A549 (cell line): ENCODE data around the gene KCNIP3. TPM values are rescaled to one million over a fixed set of nuclear protein-coding genes. Genes with fewer than 3 reads are reported as not detected.

ENCODE experiments used
- ATAC-seq, 2 experiments: fragments of 200-7000 bp in 1 of 2; fragments of >200 bp in 1 of 2; cut with Nextera tagmentation in 1 of 2; cut with Tn5 transposase in 1 of 2; 3 replicates each; pipeline versions ENCODE4 v1.8.0 to v1.9.1; 2018 to 2020; ENCODE audit warnings: mild to moderate bottlenecking in 1 of 2, moderate library complexity in 1 of 2
- CTCF ChIA-PET: fragments of 300-600 bp; sonication (Branson Sonifier 250); formaldehyde crosslinking; extraction: SDS; loops from one replicate; lab custom pipeline; 2021; ENCODE audit warnings: antibody characterized with exemption, inconsistent platforms; lab: Yijun Ruan, JAX
- POLR2A ChIA-PET: fragments of 350-600 bp; formaldehyde crosslinking; extraction: SDS; loops from one replicate; lab custom pipeline; 2021; ENCODE audit warnings: antibody characterized with exemption, inconsistent platforms; lab: Yijun Ruan, JAX
- DNase-seq, 2 experiments: peaks; one replicate each; pipeline versions ENCODE4 v3.0.0 to v3.0.0-alpha.2; 2011 to 2016; ENCODE audit warnings: low read depth in 1 of 2, low spot score in 1 of 2
- FAIRE-seq: peaks from 2 replicates; lab custom pipeline; 2011; peaks lifted over from hg19 to GRCh38; lab: Jason Lieb, UNC
- H3K27ac ChIP-seq, 2 experiments: fragments of >200 bp; sonication (Bioruptor Twin); formaldehyde crosslinking; 3 replicates each; pipeline ENCODE4 v1.5.1; 2016 to 2017
- H3K4me1 ChIP-seq: fragments of >200 bp; sonication (Bioruptor Twin); formaldehyde crosslinking; 3 replicates; pipeline ENCODE4 v1.6.1; 2016
- H3K4me2 ChIP-seq: fragments of >200 bp; sonication (Bioruptor Twin); formaldehyde crosslinking; 3 replicates; pipeline ENCODE4 v1.6.1; 2016
- H3K4me3 ChIP-seq: fragments of >200 bp; sonication (Bioruptor Twin); formaldehyde crosslinking; 3 replicates; pipeline ENCODE4 v1.5.1; 2016
- H3K9me3 ChIP-seq: fragments of >200 bp; sonication (Bioruptor Twin); formaldehyde crosslinking; 3 replicates; pipeline ENCODE4 v1.6.1; 2016
- CHD2 ChIP-seq: fragments of 150-350 bp; IDR thresholded peaks from 2 replicates; pipeline ENCODE4 v1.6.1; 2014; ENCODE audit warnings: low read length; ENCODE audit not compliant: partially characterized antibody
- E2F6 ChIP-seq: IDR thresholded peaks from 2 replicates; pipeline ENCODE4 v1.6.1; 2012; ENCODE audit warnings: low read depth, borderline replicate concordance
- ELK1 ChIP-seq: fragments of 150-350 bp; IDR thresholded peaks from 2 replicates; pipeline ENCODE4 v1.6.1; 2014; ENCODE audit warnings: low read depth, mild to moderate bottlenecking, low read length
- EP300 ChIP-seq, 2 experiments: fragments of >200 bp; sonication (Bioruptor Twin); formaldehyde crosslinking; IDR thresholded peaks; 2 replicates in 1 of 2; 3 replicates in 1 of 2; pipeline ENCODE4 v1.6.1; 2016 to 2017
- ESRRA ChIP-seq: fragments of 150-350 bp; IDR thresholded peaks from 2 replicates; pipeline ENCODE4 v1.6.1; 2014; ENCODE audit warnings: mild to moderate bottlenecking, low read length, borderline replicate concordance
- FOSB ChIP-seq: fragments of 250-450 bp; sonication (Bioruptor Pico); IDR thresholded peaks from 2 replicates; pipeline ENCODE4 v1.5.0; 2020; ENCODE audit warnings: mild to moderate bottlenecking, moderate library complexity
- FOXS1 ChIP-seq: fragments of 250-450 bp; sonication (Bioruptor Pico); IDR thresholded peaks from 2 replicates; pipeline ENCODE4 v1.5.0; 2020; ENCODE audit warnings: mild to moderate bottlenecking, moderate library complexity
- HEYL ChIP-seq: fragments of 250-450 bp; sonication (Bioruptor Pico); IDR thresholded peaks from 2 replicates; pipeline ENCODE4 v1.8.0; 2021; ENCODE audit warnings: mild to moderate bottlenecking, moderate library complexity
- JUN ChIP-seq, 2 experiments: fragments of >200 bp; sonication (Bioruptor Twin); formaldehyde crosslinking; IDR thresholded peaks; 2 replicates in 1 of 2; 3 replicates in 1 of 2; pipeline ENCODE4 v1.6.1; 2016 to 2017
- JUNB ChIP-seq: fragments of >200 bp; sonication (Bioruptor Twin); formaldehyde crosslinking; IDR thresholded peaks from 2 replicates; pipeline ENCODE4 v1.6.1; 2016
- MAFK ChIP-seq: fragments of 450-650 bp; IDR thresholded peaks from 2 replicates; pipeline ENCODE4 v1.6.1; 2014; ENCODE audit not compliant: partially characterized antibody
- RAD21 ChIP-seq, 2 experiments: fragments of >200 bp in 1 of 2; sonication (Bioruptor Twin) in 1 of 2; formaldehyde crosslinking in 1 of 2; IDR thresholded peaks in 1 of 2; conservative IDR thresholded peaks in 1 of 2; 2 replicates in 1 of 2; 3 replicates in 1 of 2; pipeline ENCODE4 v1.6.1; 2012 to 2018; ENCODE audit warnings: inconsistent platforms in 1 of 2
- RCOR1 ChIP-seq: fragments of 150-350 bp; IDR thresholded peaks from 2 replicates; pipeline ENCODE4 v1.6.1; 2014; ENCODE audit warnings: antibody characterized with exemption, low read length, low read depth
- SREBF2 ChIP-seq: fragments of 450-650 bp; IDR thresholded peaks from 2 replicates; pipeline ENCODE4 v1.6.1; 2014; ENCODE audit warnings: mild to moderate bottlenecking, moderate library complexity
- TFCP2L1 ChIP-seq: fragments of 250-450 bp; sonication (Bioruptor Pico); IDR thresholded peaks from 2 replicates; pipeline ENCODE4 v1.5.0; 2021; ENCODE audit warnings: mild to moderate bottlenecking
- ZC3H11A ChIP-seq: fragments of 450-650 bp; IDR thresholded peaks from 2 replicates; pipeline ENCODE4 v1.6.1; 2014; ENCODE audit warnings: antibody characterized with exemption, mild to moderate bottlenecking
- ZFP36 ChIP-seq: fragments of 450-650 bp; IDR thresholded peaks from 2 replicates; pipeline ENCODE4 v1.6.1; 2014; ENCODE audit warnings: borderline replicate concordance; ENCODE audit not compliant: partially characterized antibody
- ZNF302 ChIP-seq: fragments of 250-450 bp; sonication (Bioruptor Pico); IDR thresholded peaks from 2 replicates; pipeline ENCODE4 v1.9.0; 2021; ENCODE audit warnings: inconsistent platforms, mild to moderate bottlenecking, moderate library complexity
- WGBS: methylation state at CpG from one replicate; pipeline ENCODE4 v1.1.6; 2017; ENCODE audit errors: missing lambda C conversion rate; 5-methylcytosine and 5-hydroxymethylcytosine counted together
- polyA plus RNA-seq, 4 experiments: library from polyadenylated mRNA; depleted of rRNA in 3 of 4; stranded (reverse); fragments of >200 nt; fragmentation: RNase III in 1 of 4; extraction: RNeasy Plus Mini Kit Qiagen cat#74134 plus additional on column Dnase treatment in 1 of 4; gene quantifications; 2 replicates in 3 of 4; 3 replicates in 1 of 4; pipeline ENCODE4 v1.2.3, GENCODE V29; 2011 to 2017
- TF ChIP-seq, protein P1 (sequence below): fragments of 200-600 bp; sonication (generic); IDR thresholded peaks from 2 replicates; pipeline ENCODE4 v1.6.1; 2016; ENCODE audit warnings: antibody characterized with exemption, mild to moderate bottlenecking, moderate library complexity
- TF ChIP-seq, protein P2 (sequence below): fragments of 450-650 bp; IDR thresholded peaks from 2 replicates; pipeline ENCODE4 v1.6.1; 2014; ENCODE audit warnings: antibody characterized with exemption

Gene KCNIP3
- polyA plus RNA-seq, 2 of the 4 experiments (the other 2 are of a cell fraction): 0.13 to 0.84 TPM

GRCh38 chr2:95348609-95349567, 51.7 kb downstream of the KCNIP3 start:
- 0 out of 3 replicates have a peak, but pooled peaks cover 4% of the 10 kb centered on the region for H3K4me1 ChIP-seq
- no peak overlapping the region for H3K4me3 ChIP-seq
- no peak overlapping the region for H3K4me2 ChIP-seq
- FAIRE-seq: no peak
- ATAC-seq: no peak
- DNase-seq: no peak
- no peak for TF ChIP-seq ZNF302 (CRISPR knock-in tag)
- TF ChIP-seq, protein P1, sequence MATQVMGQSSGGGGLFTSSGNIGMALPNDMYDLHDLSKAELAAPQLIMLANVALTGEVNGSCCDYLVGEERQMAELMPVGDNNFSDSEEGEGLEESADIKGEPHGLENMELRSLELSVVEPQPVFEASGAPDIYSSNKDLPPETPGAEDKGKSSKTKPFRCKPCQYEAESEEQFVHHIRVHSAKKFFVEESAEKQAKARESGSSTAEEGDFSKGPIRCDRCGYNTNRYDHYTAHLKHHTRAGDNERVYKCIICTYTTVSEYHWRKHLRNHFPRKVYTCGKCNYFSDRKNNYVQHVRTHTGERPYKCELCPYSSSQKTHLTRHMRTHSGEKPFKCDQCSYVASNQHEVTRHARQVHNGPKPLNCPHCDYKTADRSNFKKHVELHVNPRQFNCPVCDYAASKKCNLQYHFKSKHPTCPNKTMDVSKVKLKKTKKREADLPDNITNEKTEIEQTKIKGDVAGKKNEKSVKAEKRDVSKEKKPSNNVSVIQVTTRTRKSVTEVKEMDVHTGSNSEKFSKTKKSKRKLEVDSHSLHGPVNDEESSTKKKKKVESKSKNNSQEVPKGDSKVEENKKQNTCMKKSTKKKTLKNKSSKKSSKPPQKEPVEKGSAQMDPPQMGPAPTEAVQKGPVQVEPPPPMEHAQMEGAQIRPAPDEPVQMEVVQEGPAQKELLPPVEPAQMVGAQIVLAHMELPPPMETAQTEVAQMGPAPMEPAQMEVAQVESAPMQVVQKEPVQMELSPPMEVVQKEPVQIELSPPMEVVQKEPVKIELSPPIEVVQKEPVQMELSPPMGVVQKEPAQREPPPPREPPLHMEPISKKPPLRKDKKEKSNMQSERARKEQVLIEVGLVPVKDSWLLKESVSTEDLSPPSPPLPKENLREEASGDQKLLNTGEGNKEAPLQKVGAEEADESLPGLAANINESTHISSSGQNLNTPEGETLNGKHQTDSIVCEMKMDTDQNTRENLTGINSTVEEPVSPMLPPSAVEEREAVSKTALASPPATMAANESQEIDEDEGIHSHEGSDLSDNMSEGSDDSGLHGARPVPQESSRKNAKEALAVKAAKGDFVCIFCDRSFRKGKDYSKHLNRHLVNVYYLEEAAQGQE: no peak
- no peak for TF ChIP-seq RCOR1
- no peak for TF ChIP-seq FOXS1 (CRISPR knock-in tag)
- TF ChIP-seq SREBF2: no peak
- no peak for TF ChIP-seq EP300 (IDR thresholded peaks at IDR 0.05)
- TF ChIP-seq HEYL (CRISPR knock-in tag): no peak
- TF ChIP-seq E2F6: no peak
- no peak for TF ChIP-seq JUNB
- TF ChIP-seq, protein P2, sequence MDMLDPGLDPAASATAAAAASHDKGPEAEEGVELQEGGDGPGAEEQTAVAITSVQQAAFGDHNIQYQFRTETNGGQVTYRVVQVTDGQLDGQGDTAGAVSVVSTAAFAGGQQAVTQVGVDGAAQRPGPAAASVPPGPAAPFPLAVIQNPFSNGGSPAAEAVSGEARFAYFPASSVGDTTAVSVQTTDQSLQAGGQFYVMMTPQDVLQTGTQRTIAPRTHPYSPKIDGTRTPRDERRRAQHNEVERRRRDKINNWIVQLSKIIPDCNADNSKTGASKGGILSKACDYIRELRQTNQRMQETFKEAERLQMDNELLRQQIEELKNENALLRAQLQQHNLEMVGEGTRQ: no peak
- TF ChIP-seq ESRRA: no peak
- no peak for TF ChIP-seq ZC3H11A
- TF ChIP-seq ELK1: no peak
- TF ChIP-seq TFCP2L1 (CRISPR knock-in tag): no peak
- TF ChIP-seq JUN (IDR thresholded peaks at IDR 0.05): no peak
- no peak for TF ChIP-seq ZFP36
- TF ChIP-seq, all 56 proteins: peak for 0
- Histone ChIP-seq H3K27ac (no peak overlapping the region), H3K9me3 (no peaks in the 10 kb centered on the region)
- POLR2A ChIA-PET: no interaction called here
- CTCF ChIA-PET: interaction anchor here (1.2 to 1.8 kb wide), 3 partner anchors 9 to 40 kb away, joined by 3 to 6 read pairs (median 5); no protein-coding TSS in a partner anchor
- WGBS: 24% methylated on average over 12 of the region's 12 CpGs

DNA sequence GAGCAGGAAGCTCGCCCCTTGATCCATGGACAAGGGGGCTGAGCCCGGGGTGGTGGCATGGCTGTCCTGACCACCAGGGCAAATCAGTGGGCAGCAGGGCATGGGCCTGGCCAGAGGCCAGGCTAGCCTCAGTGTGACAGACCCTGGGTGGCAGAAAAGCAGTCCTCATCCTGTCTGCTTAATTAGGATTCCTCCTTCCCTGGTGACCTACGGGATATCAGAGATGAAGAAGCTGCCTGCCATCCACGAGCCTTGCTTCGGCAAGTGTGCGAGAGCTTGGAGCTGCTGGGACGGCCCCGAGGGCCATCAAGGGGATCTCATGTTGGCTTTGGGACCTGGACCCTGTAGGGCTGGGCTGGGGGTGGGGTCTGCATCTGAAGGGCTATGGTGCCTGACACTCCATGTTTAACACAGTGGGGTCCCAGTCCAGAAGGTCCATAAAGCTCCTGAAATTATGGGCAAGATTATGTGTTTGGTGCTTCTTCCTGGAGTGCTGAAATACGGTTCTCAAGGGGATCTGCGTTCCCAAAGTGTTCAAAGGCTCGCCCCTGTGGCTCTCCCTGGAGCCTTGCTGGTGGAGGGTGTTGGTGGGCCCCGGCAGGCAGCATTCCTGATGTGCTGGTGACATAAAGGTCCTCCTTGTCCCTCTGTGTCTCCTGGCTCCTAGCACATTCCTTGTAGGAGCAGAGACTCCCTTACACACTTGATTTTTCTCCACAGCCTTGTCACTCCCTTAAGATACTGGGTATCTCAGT, 52.6 kb downstream of the KCNIP3 start:
- Histone ChIP-seq H3K9me3 (no peaks in the 10 kb centered on the region), H3K4me2 (no peak overlapping the region), H3K27ac (no peak overlapping the region), H3K4me3 (no peak overlapping the region), H3K4me1 (0 out of 3 replicates have a peak, but pooled peaks cover 4% of the 10 kb centered on the region)
- CTCF ChIA-PET: interaction anchor here (0.9 to 2.2 kb wide), 4 partner anchors 8 to 39 kb away, joined by 3 to 9 read pairs (median 4); no protein-coding TSS in a partner anchor
- TF ChIP-seq CHD2 (no peak), RAD21 (conservative IDR thresholded peaks at IDR 0.05 in 1 of 2, IDR thresholded peaks at IDR 0.05 in 1 of 2) (no peak), MAFK (no peak), FOSB (CRISPR knock-in tag) (no peak), ZC3H11A (no peak)
- POLR2A ChIA-PET: no interaction called here
- FAIRE-seq: no peak
- DNase-seq: no peak
- 33% methylated on average over 12 of the region's 12 CpGs for WGBS
- ATAC-seq: no peak
